Measurements from ENCODE around the gene MARCHF11. TPM values are rescaled to one million over a fixed set of nuclear protein-coding genes. Genes with fewer than 3 reads are reported as not detected.

MARCHF11 gene
- total RNA-seq, 1 donor from 2014 or later: not detected

GRCh38 chr5:16135506-16135905 is 44.1 kb downstream of the MARCHF11 start:
- TF ChIP-seq, protein P1, sequence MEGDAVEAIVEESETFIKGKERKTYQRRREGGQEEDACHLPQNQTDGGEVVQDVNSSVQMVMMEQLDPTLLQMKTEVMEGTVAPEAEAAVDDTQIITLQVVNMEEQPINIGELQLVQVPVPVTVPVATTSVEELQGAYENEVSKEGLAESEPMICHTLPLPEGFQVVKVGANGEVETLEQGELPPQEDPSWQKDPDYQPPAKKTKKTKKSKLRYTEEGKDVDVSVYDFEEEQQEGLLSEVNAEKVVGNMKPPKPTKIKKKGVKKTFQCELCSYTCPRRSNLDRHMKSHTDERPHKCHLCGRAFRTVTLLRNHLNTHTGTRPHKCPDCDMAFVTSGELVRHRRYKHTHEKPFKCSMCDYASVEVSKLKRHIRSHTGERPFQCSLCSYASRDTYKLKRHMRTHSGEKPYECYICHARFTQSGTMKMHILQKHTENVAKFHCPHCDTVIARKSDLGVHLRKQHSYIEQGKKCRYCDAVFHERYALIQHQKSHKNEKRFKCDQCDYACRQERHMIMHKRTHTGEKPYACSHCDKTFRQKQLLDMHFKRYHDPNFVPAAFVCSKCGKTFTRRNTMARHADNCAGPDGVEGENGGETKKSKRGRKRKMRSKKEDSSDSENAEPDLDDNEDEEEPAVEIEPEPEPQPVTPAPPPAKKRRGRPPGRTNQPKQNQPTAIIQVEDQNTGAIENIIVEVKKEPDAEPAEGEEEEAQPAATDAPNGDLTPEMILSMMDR (conservative IDR thresholded peaks at IDR 0.05; ENCODE audit: low read depth, low read length): no peak
- no peak for DNase-seq (ENCODE audit: low read depth)
- no peak overlapping the region for H3K4me3 ChIP-seq (ENCODE audit: low read depth, low read length)

GRCh38 chr5:16135003-16135402 is 44.6 kb downstream of the MARCHF11 start:
- TF ChIP-seq, protein P1 (conservative IDR thresholded peaks at IDR 0.05; ENCODE audit: low read depth, low read length): no peak
- no peak for DNase-seq (ENCODE audit: low read depth)
- H3K4me3 ChIP-seq (ENCODE audit: low read depth, low read length): no peak overlapping the region

- DNase-seq (ENCODE audit: low read depth): no peak
- TF ChIP-seq, protein P1 (conservative IDR thresholded peaks at IDR 0.05; ENCODE audit: low read depth, low read length): no peak
- H3K4me3 ChIP-seq (ENCODE audit: low read depth, low read length): no peak overlapping the region
These were observed 45.4 kb downstream of the MARCHF11 start for GRCh38 chr5:16134204-16134603.

DNA sequence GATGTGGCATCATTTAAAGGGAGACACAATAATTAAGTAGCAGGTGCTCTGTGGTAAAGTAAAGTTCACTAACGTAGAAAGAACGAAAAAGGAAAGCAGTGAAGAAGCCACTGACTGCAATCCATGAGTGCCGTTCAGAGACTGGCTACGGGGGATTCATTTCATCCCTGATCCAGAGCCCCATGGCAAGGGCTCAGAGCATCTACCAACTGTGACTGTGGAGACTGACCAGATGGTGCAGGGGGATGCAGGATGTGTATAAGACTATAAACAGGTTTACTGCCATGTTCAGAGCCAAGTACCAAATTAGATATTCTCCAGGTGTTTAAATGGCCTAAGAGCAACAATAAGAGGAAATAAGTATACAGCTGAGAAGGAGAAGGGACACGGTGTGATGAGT is 47.7 kb downstream of the MARCHF11 start:
- TF ChIP-seq, protein P1 (conservative IDR thresholded peaks at IDR 0.05; ENCODE audit: low read depth, low read length): no peak
- no peak overlapping the region for H3K4me3 ChIP-seq (ENCODE audit: low read depth, low read length)
- DNase-seq (ENCODE audit: low read depth): no peak

DNA sequence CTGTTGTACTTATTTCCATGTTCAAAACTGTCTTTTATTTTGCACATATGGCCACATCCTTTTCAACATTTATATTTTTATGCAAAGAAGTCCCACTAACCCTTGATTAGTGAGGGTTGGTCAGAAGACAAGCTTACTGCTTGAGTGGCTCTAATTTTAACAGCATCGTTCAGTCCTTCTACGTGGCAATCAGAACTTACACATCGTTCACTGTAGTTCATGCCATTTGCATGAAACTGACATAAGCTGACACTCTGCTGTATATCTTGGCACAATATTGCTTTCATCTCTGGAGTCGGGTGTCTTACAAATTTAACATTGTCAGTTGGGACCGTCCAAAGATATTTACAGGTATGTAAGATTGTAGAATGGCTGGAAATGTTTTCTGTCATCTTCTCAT is 50.6 kb downstream of the MARCHF11 start:
- no peak overlapping the region for H3K4me3 ChIP-seq (ENCODE audit: low read depth, low read length)
- TF ChIP-seq, protein P1 (conservative IDR thresholded peaks at IDR 0.05; ENCODE audit: low read depth, low read length): no peak
- no peak for DNase-seq (ENCODE audit: low read depth)

GRCh38 chr5:16127865-16128544 is 51.6 kb downstream of the MARCHF11 start:
- no peak overlapping the region for H3K4me3 ChIP-seq (ENCODE audit: low read depth, low read length)
- TF ChIP-seq, protein P1 (conservative IDR thresholded peaks at IDR 0.05; ENCODE audit: low read depth, low read length): no peak

DNA sequence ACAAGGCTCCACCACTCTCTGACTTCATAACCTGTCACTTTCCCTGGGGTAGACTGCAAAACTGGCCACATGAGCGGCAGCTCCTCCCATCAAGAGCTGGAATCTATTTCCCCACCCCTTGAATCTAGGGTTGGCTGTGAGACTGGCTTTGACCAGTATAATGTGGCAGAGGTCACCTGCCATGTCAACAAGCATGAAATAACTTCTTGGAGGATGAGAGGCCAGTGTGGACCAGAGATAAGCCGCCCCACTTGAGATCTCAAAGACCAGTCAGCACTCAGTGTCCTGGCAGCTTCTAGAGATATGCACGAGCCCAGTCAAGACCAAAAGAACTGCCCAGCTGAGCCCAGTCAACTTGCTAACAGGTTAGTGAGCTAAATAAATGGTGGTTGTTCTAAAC is 59.0 kb downstream of the MARCHF11 start:
- TF ChIP-seq, protein P1 (conservative IDR thresholded peaks at IDR 0.05; ENCODE audit: low read depth, low read length): no peak
- DNase-seq (ENCODE audit: low read depth): no peak
- H3K4me3 ChIP-seq (ENCODE audit: low read depth, low read length): no peak overlapping the region

More at GRCh38 chr5:16127865-16128544, 51.6 kb downstream of the MARCHF11 start:
- no peak for DNase-seq (ENCODE audit: low read depth)

All from epithelial cell of proximal tubule (primary cell).